Epithelial cell of esophagus (primary cell): ENCODE results near the gene CST7.
"Not testable (repeated sequence)": the region's sequence is repeated elsewhere in the genome, so short reads cannot be mapped to it uniquely, and the experiment has no call there.

Experiments
- DNase-seq: peaks from one replicate; pipeline ENCODE4 v3.0.0; 2010; ENCODE audit warnings: low read depth
- H3K4me3 ChIP-seq: 2 replicates; pipeline ENCODE4 v1.5.1; 2011; ENCODE audit warnings: mild to moderate bottlenecking, low read length, control low read depth
- TF ChIP-seq, protein P1 (sequence below): IDR thresholded peaks from 2 replicates; pipeline ENCODE4 v1.5.1; 2011; ENCODE audit warnings: low read depth, mild to moderate bottlenecking, low read length, control low read depth, inconsistent platforms; ENCODE audit not compliant: insufficient read depth; ENCODE audit errors: missing control alignments

CST7 gene

DNA sequence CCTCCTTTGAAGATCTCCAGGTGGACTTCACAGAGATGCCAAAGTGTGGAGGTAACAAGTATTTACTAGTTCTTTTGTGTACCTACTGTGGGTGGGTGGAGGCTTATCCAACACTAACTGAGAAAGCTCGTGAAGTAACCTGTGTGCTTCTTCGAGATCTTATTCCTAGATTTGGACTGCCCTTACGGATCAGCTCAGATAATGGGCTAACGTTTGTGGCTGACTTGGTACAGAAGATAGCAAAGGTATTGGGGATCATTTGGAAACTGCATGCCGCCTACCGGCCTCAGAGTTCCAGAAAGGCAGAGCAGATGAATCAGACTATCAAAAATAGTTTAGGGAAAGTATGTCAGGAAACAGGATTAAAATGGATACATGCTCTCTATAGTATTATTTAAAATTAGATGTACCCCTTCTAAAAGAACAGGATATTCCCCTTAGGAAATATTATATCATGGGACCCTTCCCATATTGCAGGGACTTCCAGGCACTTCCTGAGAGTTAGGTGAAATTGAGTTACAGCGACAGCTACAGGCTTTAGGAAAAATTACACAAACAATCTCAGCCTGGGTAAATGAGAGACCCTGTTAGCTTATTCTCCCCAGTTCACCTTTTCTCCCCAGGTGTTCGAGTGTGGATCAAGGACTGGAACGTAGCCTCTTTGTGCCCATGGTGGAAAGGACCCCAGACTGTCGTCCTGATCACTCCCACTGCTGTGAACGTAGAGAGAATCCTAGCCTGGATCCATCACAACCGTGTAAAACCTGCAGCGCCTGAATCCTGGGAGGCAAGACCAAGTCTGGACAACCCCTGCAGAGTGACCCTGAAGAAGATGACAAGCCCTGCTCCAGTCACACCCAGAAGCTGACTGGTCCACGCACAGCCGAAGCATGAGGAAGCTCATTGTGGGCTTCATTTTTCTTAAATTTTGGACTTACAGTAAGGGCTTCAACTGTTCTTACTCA lies 18.1 kb upstream of the CST7 start:
- peak overlapping the region; percentile 60 for H3K4me3 ChIP-seq

DNA sequence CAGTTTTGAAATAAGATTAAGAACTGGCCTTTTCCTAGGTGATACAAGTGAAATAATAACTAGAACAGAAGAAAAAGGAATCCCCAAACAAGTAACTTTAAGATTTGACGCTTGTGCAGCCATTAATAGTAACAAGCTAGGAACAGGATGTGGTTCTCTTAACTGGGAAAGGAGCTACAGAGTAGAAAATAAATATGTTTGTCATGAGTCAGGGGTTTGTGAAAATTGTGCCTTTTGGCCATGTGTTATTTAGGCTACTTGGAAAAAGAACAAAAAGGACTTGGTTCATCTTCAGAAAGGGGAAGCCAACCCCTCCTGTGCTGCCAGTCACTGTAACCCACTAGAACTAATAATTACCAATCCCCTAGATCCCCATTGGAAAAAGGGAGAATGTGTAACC lies 17.2 kb upstream of the CST7 start:
- not testable (repeated sequence) for H3K4me3 ChIP-seq, DNase-seq

More for the DNA sequence above, 18.1 kb upstream of the CST7 start:
- TF ChIP-seq, protein P1, sequence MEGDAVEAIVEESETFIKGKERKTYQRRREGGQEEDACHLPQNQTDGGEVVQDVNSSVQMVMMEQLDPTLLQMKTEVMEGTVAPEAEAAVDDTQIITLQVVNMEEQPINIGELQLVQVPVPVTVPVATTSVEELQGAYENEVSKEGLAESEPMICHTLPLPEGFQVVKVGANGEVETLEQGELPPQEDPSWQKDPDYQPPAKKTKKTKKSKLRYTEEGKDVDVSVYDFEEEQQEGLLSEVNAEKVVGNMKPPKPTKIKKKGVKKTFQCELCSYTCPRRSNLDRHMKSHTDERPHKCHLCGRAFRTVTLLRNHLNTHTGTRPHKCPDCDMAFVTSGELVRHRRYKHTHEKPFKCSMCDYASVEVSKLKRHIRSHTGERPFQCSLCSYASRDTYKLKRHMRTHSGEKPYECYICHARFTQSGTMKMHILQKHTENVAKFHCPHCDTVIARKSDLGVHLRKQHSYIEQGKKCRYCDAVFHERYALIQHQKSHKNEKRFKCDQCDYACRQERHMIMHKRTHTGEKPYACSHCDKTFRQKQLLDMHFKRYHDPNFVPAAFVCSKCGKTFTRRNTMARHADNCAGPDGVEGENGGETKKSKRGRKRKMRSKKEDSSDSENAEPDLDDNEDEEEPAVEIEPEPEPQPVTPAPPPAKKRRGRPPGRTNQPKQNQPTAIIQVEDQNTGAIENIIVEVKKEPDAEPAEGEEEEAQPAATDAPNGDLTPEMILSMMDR, result peak; percentile 64
- DNase-seq, result not testable (repeated sequence)

DNA sequence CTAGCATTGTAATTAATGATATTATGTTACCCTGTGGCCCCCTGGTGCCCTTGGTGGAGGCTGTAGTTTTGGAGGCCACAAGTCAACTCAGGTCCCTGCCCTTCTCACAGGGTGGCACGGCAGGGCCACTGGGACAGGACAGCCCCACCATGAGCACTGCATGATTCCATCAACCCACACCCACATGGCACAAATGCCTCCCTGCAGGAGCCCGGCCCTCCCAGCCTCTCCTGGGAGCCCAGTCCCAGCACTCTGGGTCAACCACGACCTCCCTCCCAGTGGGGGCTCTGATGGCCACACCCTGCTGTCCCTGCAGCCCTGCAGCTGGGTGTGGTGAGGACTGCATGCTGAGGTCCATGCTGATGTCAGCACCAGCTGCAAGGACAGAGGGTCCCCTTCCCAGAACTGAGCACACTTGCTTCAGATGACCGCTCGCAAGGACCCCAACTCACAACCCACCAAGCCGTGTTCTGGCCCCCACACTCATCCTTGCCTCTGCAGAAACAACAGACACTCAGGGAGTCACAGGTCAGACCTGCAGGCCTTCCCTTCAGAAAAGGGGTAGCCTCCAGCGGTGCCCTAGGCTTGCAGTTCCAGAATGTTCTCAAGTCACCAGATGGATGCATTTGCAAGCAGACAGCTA lies 15.7 kb upstream of the CST7 start:
- TF ChIP-seq, protein P1, result no peak
- no peak for DNase-seq
- no peak overlapping the region for H3K4me3 ChIP-seq

DNA sequence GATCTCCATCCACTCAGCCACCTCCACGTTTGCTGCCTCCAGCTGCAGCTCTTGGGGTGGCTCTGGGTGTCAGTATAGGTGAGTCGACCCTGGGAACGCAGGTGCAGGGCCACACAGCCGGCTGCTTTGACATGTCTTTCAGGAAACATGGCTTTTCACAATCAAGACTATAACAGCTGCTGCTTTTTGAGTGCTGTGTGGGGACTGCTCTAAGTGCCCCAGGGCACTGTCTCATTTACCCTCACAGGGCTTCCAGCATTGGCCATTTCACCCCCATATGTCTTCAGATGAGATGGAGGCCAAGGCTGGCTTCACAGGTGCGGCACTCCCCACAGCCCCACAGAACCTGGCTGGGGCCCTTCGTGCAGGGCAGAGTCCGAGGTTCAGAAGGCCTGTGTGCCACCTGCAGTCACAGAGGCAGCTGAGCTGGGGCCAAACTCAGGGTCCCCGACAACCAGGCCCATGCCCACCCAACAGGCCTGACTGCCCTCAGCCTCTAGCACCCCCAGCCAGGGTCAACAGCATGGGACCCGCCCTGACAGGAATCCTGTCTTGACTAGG lies 14.9 kb upstream of the CST7 start:
- no peak overlapping the region for H3K4me3 ChIP-seq
- TF ChIP-seq, protein P1, result no peak
- DNase-seq, result no peak

DNA sequence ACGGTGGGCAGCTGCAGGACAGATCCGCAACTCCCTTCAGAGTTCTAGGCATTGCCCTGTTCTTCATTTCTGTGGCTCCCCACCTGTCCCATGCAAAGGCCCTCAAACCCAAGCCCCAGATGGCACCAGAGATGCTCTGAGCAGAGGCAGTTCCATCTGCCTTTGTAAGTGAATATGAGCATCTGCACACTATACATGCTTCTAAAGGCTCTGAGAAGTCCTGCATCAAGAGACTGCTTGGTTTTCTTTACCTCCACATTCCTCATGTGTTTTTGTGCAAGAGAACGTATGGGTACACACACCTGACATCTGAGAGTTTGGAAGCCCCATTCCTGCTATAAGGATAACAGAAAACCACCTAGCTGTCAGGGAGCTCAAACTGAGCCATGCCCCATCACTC lies 14.4 kb upstream of the CST7 start:
- H3K4me3 ChIP-seq, result no peak overlapping the region
- TF ChIP-seq, protein P1, result no peak
- DNase-seq, result no peak

DNA sequence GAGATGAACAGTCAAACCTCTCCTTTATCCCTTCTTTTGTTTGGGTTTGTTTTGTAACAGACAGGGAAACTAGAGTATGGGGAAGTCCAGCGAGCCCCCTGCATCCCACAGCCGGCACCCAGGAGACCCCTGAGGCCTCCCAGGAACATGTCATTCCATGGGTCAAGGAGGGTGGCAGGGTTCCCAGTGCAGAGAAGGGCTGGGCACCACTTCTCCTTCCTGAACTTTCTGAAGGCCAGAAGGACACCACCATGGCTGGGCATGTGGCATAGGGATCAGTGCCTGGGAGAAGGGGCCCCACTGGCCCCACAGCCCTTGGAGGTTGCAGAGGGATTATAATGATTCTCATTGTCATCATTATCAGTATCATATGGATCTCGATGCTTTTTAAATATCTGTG lies 13.9 kb upstream of the CST7 start:
- H3K4me3 ChIP-seq, result no peak overlapping the region
- TF ChIP-seq, protein P1, result no peak
- no peak for DNase-seq
